ENCODE results near the gene ACP5. TPM values are rescaled to one million over a fixed set of nuclear protein-coding genes. Genes with fewer than 3 reads are reported as not detected.
"Not testable (repeated sequence)": the region's sequence is repeated elsewhere in the genome, so short reads cannot be mapped to it uniquely, and the experiment has no call there.

Gene ACP5
- total RNA-seq, 2 donors from 2014 or later = 2.1 to 3.8 TPM

DNA sequence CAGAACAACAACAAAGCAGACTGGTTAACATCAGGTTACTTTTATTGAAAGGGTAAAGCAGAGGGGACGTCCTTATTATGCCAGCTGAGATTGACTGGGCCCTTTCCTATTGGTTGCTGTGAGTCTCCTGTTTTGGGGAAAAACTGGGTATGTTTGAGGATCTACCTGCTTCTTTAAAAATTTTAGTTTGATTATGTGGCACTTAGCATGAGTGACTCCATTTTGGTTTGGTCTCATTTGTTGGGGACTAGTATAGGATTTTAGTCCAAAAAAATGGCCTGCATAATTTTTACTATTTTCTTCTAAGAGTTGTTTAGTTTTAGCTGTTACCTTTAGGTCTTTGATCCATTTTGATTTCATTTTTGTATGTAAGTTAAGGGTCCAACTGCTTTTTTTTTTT lies 34.3 kb upstream of the ACP5 start:
- 86 to 88% methylated on average over 1 of the region's 1 CpG for WGBS, 2 experiments (ENCODE audit: insufficient coverage in 1 of 2, insufficient read length in 1 of 2)
- no peak overlapping the region for H3K4me3 Mint-ChIP-seq
- H3K27ac Mint-ChIP-seq = no peak overlapping the region

DNA sequence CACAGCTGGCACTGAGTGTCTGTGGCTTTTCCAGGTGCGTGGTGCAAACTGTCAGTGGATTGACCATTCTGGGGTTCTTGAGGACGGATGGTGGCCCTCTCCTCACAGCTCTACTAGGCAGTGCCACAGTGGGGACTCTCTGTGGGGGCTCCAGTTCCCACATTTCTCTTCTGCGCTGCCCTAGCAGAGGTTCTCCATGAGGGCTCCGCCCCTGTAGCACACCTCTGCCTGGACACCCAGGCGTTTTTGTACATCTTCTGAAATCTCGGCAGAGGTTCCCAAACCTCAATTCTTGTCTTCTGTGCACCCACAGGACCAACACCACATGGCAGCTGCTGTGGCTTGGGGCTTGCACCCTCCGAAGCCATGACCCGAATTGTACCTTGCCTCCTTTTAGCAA lies 29.0 kb upstream of the ACP5 start:
- H3K4me3 ChIP-seq (ENCODE audit: low read length) = peak overlapping the region; percentile 58
- H3K9me3 ChIP-seq (ENCODE audit: control insufficient read depth, low read length) = peaks cover 79% of the 10 kb centered on the region
- Mint-ChIP-seq H3K4me3 (no peak overlapping the region), H3K36me3 (ENCODE audit: low read depth) (peaks cover 94% of the 10 kb centered on the region), H3K27me3 (ENCODE audit: insufficient read depth) (no peaks in the 10 kb centered on the region), H3K27ac (no peak overlapping the region), H3K4me1 (no peaks in the 10 kb centered on the region), H3K9me3 (peaks cover 90% of the 10 kb centered on the region)
- WGBS, 2 experiments (ENCODE audit: insufficient coverage in 1 of 2, insufficient read length in 1 of 2) = 95 to 98% methylated on average over 4 to 8 of the region's 8 CpGs
- H3K36me3 ChIP-seq (ENCODE audit: control insufficient read depth, insufficient read depth, low read length) = peaks cover 89% of the 10 kb centered on the region
- TF ChIP-seq CTCF (conservative IDR thresholded peaks at IDR 0.05) = no peak
- no peak overlapping the region for H3K27ac ChIP-seq (ENCODE audit: low read depth, low read length)
- DNase-seq = no peak
- no peaks in the 10 kb centered on the region for H3K27me3 ChIP-seq (ENCODE audit: control insufficient read depth, insufficient read depth, low read length, poor library complexity, severe bottlenecking)
- no peak overlapping the region for H3K9ac ChIP-seq (ENCODE audit: extremely low read depth, low read length, poor library complexity, severe bottlenecking)
- H3K4me1 ChIP-seq (ENCODE audit: control insufficient read depth, insufficient read depth, low read length) = no peaks in the 10 kb centered on the region

More for the DNA sequence above, 34.3 kb upstream of the ACP5 start:
- Histone ChIP-seq H3K4me1 (ENCODE audit: control insufficient read depth, insufficient read depth, low read length) (no peaks in the 10 kb centered on the region), H3K9ac (ENCODE audit: extremely low read depth, low read length, poor library complexity, severe bottlenecking) (no peak overlapping the region), H3K9me3 (ENCODE audit: control insufficient read depth, low read length) (peaks cover 77% of the 10 kb centered on the region), H3K36me3 (ENCODE audit: control insufficient read depth, insufficient read depth, low read length) (peaks cover 79% of the 10 kb centered on the region), H3K4me3 (ENCODE audit: low read length) (no peak overlapping the region), H3K27me3 (ENCODE audit: control insufficient read depth, insufficient read depth, low read length, poor library complexity, severe bottlenecking) (no peaks in the 10 kb centered on the region), H3K27ac (ENCODE audit: low read depth, low read length) (no peak overlapping the region)
- no peak for TF ChIP-seq CTCF (conservative IDR thresholded peaks at IDR 0.05)
- Mint-ChIP-seq H3K9me3 (peaks cover 93% of the 10 kb centered on the region), H3K27me3 (ENCODE audit: insufficient read depth) (no peaks in the 10 kb centered on the region), H3K4me1 (no peaks in the 10 kb centered on the region), H3K36me3 (ENCODE audit: low read depth) (peaks cover 90% of the 10 kb centered on the region)
- no peak for DNase-seq

DNA sequence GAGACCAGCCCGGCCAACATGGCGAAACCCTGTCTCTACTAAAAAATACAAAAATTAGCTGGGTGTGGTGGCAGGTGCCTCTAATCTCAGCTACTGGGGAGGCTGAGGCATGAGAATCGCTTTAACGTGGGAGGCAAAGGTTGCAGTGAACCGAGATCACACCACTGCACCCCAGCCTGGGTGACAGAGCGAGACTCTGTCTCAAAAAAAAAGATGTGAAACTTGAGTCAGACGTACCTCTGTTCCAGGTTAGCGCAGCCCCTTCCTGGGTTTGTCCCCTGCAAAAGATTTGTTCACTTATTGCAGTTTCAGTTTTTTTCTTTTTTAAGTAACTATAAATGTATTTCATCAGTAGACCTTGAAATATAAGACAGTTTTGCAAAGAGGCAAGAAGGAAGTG lies 22.3 kb upstream of the ACP5 start:
- H3K27ac Mint-ChIP-seq; H3K27ac ChIP-seq (ENCODE audit: low read depth, low read length); DNase-seq; H3K27me3 ChIP-seq (ENCODE audit: control insufficient read depth, insufficient read depth, low read length, poor library complexity, severe bottlenecking); H3K4me1 Mint-ChIP-seq; H3K9ac ChIP-seq (ENCODE audit: extremely low read depth, low read length, poor library complexity, severe bottlenecking); H3K4me1 ChIP-seq (ENCODE audit: control insufficient read depth, insufficient read depth, low read length); H3K27me3 Mint-ChIP-seq (ENCODE audit: insufficient read depth): not testable (repeated sequence)
- Histone ChIP-seq H3K4me3 (ENCODE audit: low read length) (peak overlapping the region; percentile 99), H3K36me3 (ENCODE audit: control insufficient read depth, insufficient read depth, low read length) (peaks cover 55% of the 10 kb centered on the region), H3K9me3 (ENCODE audit: control insufficient read depth, low read length) (peaks cover 36% of the 10 kb centered on the region)
- H3K4me3 Mint-ChIP-seq = peak overlapping the region; percentile 97
- peaks cover 36% of the 10 kb centered on the region for H3K9me3 Mint-ChIP-seq
- WGBS, 2 experiments (ENCODE audit: insufficient coverage in 1 of 2, insufficient read length in 1 of 2) = 96 to 99% methylated on average over 7 to 8 of the region's 8 CpGs
- peaks cover 64% of the 10 kb centered on the region for H3K36me3 Mint-ChIP-seq (ENCODE audit: low read depth)

- peaks cover 46% of the 10 kb centered on the region for H3K36me3 ChIP-seq (ENCODE audit: control insufficient read depth, insufficient read depth, low read length)
- DNase-seq = no peak
- no peak for TF ChIP-seq CTCF (conservative IDR thresholded peaks at IDR 0.05)
- no peaks in the 10 kb centered on the region for H3K27me3 Mint-ChIP-seq (ENCODE audit: insufficient read depth)
- H3K9ac ChIP-seq (ENCODE audit: extremely low read depth, low read length, poor library complexity, severe bottlenecking) = peak overlapping the region; percentile 99
- peaks cover 27% of the 10 kb centered on the region for H3K9me3 Mint-ChIP-seq
- WGBS, 2 experiments (ENCODE audit: insufficient coverage in 1 of 2, insufficient read length in 1 of 2) = 98% methylated on average over 2 of the region's 2 CpGs; no CpG with 5 or more reads in 1 of the 2 experiments
- H3K4me1 ChIP-seq (ENCODE audit: control insufficient read depth, insufficient read depth, low read length) = peaks cover 3% of the 10 kb centered on the region
- H3K27me3 ChIP-seq (ENCODE audit: control insufficient read depth, insufficient read depth, low read length, poor library complexity, severe bottlenecking) = no peaks in the 10 kb centered on the region
- H3K36me3 Mint-ChIP-seq (ENCODE audit: low read depth) = peaks cover 55% of the 10 kb centered on the region
- no peak overlapping the region for H3K27ac ChIP-seq (ENCODE audit: low read depth, low read length)
- H3K9me3 ChIP-seq (ENCODE audit: control insufficient read depth, low read length) = peaks cover 26% of the 10 kb centered on the region
- H3K4me3 ChIP-seq (ENCODE audit: low read length) = peak overlapping the region; percentile 99
- peak overlapping the region; percentile 97 for H3K4me3 Mint-ChIP-seq
- H3K4me1 Mint-ChIP-seq = no peaks in the 10 kb centered on the region
- no peak overlapping the region for H3K27ac Mint-ChIP-seq
Observed at GRCh38 chr19:11598746-11599145, 21.3 kb upstream of the ACP5 start.

Measured in endodermal cell (in vitro differentiated cells).